ENCODE results near the gene AGMAT. TPM values are rescaled to one million over a fixed set of nuclear protein-coding genes. Genes with fewer than 3 reads are reported as not detected.

AGMAT gene
- total RNA-seq, 1 donor from 2014 or later, result 0.86 TPM

GRCh38 chr1:15573477-15573876 is 11.4 kb downstream of the AGMAT start:
- peaks cover 2% of the 10 kb centered on the region for H3K27me3 Mint-ChIP-seq (ENCODE audit: insufficient read depth, low read depth)
- no peak overlapping the region for H3K27ac Mint-ChIP-seq
- TF ChIP-seq CTCF (IDR thresholded peaks at IDR 0.05) (no peak), EZH2 (IDR thresholded peaks at IDR 0.05) (no peak), EZH2phosphoT487 (IDR thresholded peaks at IDR 0.05) (no peak)
- Histone ChIP-seq H2AFZ (replicated peaks) (no peak overlapping the region), H3K36me3 (peaks cover 6% of the 10 kb centered on the region), H3K4me2 (no peak overlapping the region), H3K27ac (peak overlapping the region; percentile 6), H3K79me2 (ENCODE audit: low read depth) (no peaks in the 10 kb centered on the region), H3K9ac (no peak overlapping the region), H3K4me1 (peaks cover 11% of the 10 kb centered on the region), H3K27me3 (no peaks in the 10 kb centered on the region), H3K9me3 (ENCODE audit: low read depth) (no peaks in the 10 kb centered on the region), H4K20me1 (ENCODE audit: low read depth) (no peaks in the 10 kb centered on the region), H3F3A (ENCODE audit: low read depth) (peaks cover 11% of the 10 kb centered on the region), H3K4me3 (no peak overlapping the region)
- H3K9me3 Mint-ChIP-seq, result no peaks in the 10 kb centered on the region
- DNase-seq (ENCODE audit: low spot score), result peak; percentile 37
- peaks cover 12% of the 10 kb centered on the region for H3K36me3 Mint-ChIP-seq
- H3K4me1 Mint-ChIP-seq, result peaks cover 5% of the 10 kb centered on the region
- H3K4me3 Mint-ChIP-seq, result no peak overlapping the region

- DNase-seq (ENCODE audit: low spot score), result no peak
- Histone ChIP-seq H3K4me3 (no peak overlapping the region), H3K79me2 (ENCODE audit: low read depth) (no peaks in the 10 kb centered on the region), H3K4me2 (no peak overlapping the region), H2AFZ (replicated peaks) (no peak overlapping the region), H3F3A (ENCODE audit: low read depth) (peaks cover 11% of the 10 kb centered on the region), H4K20me1 (ENCODE audit: low read depth) (no peaks in the 10 kb centered on the region), H3K4me1 (peaks cover 11% of the 10 kb centered on the region), H3K27ac (no peak overlapping the region), H3K36me3 (peaks cover 6% of the 10 kb centered on the region), H3K27me3 (no peaks in the 10 kb centered on the region), H3K9ac (no peak overlapping the region), H3K9me3 (ENCODE audit: low read depth) (no peaks in the 10 kb centered on the region)
- Mint-ChIP-seq H3K27me3 (ENCODE audit: insufficient read depth, low read depth) (peaks cover 2% of the 10 kb centered on the region), H3K36me3 (peaks cover 18% of the 10 kb centered on the region), H3K27ac (no peak overlapping the region), H3K4me3 (no peak overlapping the region), H3K4me1 (peaks cover 5% of the 10 kb centered on the region), H3K9me3 (no peaks in the 10 kb centered on the region)
- no peak for TF ChIP-seq CTCF (IDR thresholded peaks at IDR 0.05)
- TF ChIP-seq EZH2 (IDR thresholded peaks at IDR 0.05), result no peak
- no peak for TF ChIP-seq EZH2phosphoT487 (IDR thresholded peaks at IDR 0.05)
Measured at GRCh38 chr1:15571266-15571665, 13.6 kb downstream of the AGMAT start.

- no peak overlapping the region for H3K4me3 Mint-ChIP-seq
- Histone ChIP-seq H3K4me3 (no peak overlapping the region), H3K4me1 (peaks cover 11% of the 10 kb centered on the region), H3K36me3 (peaks cover 6% of the 10 kb centered on the region), H3K9ac (no peak overlapping the region), H3K9me3 (ENCODE audit: low read depth) (no peaks in the 10 kb centered on the region), H3K27me3 (no peaks in the 10 kb centered on the region), H4K20me1 (ENCODE audit: low read depth) (no peaks in the 10 kb centered on the region), H3F3A (ENCODE audit: low read depth) (peaks cover 11% of the 10 kb centered on the region), H2AFZ (replicated peaks) (no peak overlapping the region), H3K4me2 (no peak overlapping the region), H3K79me2 (ENCODE audit: low read depth) (no peaks in the 10 kb centered on the region), H3K27ac (no peak overlapping the region)
- H3K36me3 Mint-ChIP-seq, result peaks cover 22% of the 10 kb centered on the region
- H3K9me3 Mint-ChIP-seq, result no peaks in the 10 kb centered on the region
- no peak for DNase-seq (ENCODE audit: low spot score)
- TF ChIP-seq EZH2 (IDR thresholded peaks at IDR 0.05) (no peak), CTCF (IDR thresholded peaks at IDR 0.05) (no peak), EZH2phosphoT487 (IDR thresholded peaks at IDR 0.05) (no peak)
- H3K27ac Mint-ChIP-seq, result no peak overlapping the region
- H3K27me3 Mint-ChIP-seq (ENCODE audit: insufficient read depth, low read depth), result peaks cover 2% of the 10 kb centered on the region
- peaks cover 5% of the 10 kb centered on the region for H3K4me1 Mint-ChIP-seq
Measured at GRCh38 chr1:15570861-15571260, 14.0 kb downstream of the AGMAT start.

Measured in neural progenitor cell (in vitro differentiated cells).